ENCODE data around the gene C11orf97. TPM values are rescaled to one million over a fixed set of nuclear protein-coding genes. Genes with fewer than 3 reads are reported as not detected.

C11orf97 gene
- total RNA-seq, 1 experiment from 2014 or later, result not detected

DNA sequence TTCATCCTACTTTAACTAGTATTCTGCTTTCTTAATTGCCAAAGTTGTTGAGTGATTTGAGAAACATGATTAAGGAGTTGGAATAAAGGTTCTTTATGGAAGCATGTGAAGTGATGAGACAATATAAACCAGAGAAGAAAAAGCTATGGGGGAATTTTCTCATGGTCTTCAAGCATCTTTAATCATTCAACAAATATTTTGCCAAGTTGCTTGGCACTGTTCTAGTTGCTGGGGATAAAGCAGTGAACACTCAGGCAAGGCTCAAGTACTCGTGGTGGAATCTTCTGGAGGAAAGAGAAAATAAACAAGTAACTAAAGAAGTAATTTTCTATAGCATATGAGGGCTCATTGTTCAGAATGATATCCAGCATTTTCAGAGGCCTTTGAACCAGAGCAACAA, 45.7 kb downstream of the C11orf97 start:
- Histone ChIP-seq H2AFZ (ENCODE audit: low read length) (no peak overlapping the region), H3K9me3 (ENCODE audit: control insufficient read depth, low read depth, low read length) (no peaks in the 10 kb centered on the region), H3K18ac (ENCODE audit: insufficient read length, low read depth, low read length) (no peak overlapping the region), H2AK5ac (ENCODE audit: insufficient read length, low read length) (no peak overlapping the region), H3K14ac (ENCODE audit: insufficient read depth, low read length) (no peak overlapping the region), H3K27me3 (ENCODE audit: insufficient read depth, low read length) (no peaks in the 10 kb centered on the region), H3K23ac (ENCODE audit: insufficient read length, low read depth, low read length) (no peak overlapping the region), H2BK15ac (ENCODE audit: low read depth, low read length) (no peak overlapping the region), H2BK120ac (ENCODE audit: low read depth, low read length, poor library complexity, severe bottlenecking) (no peak overlapping the region), H4K20me1 (ENCODE audit: control insufficient read depth, insufficient read depth, insufficient read length) (no peaks in the 10 kb centered on the region), H3K4me2 (ENCODE audit: insufficient read depth, insufficient read length, low read length) (no peak overlapping the region), H2BK12ac (ENCODE audit: insufficient read length, low read depth, low read length) (no peak overlapping the region), H3K79me2 (ENCODE audit: insufficient read depth, low read length) (no peaks in the 10 kb centered on the region), H3K4ac (ENCODE audit: low read depth, low read length) (no peak overlapping the region), H3K23me2 (ENCODE audit: insufficient read length, low read depth, low read length, poor library complexity, severe bottlenecking) (no peaks in the 10 kb centered on the region), H4K8ac (replicated peaks; ENCODE audit: insufficient read length, low read depth, low read length) (no peak overlapping the region), H3K27ac (ENCODE audit: insufficient read length, low read depth, low read length) (no peak overlapping the region), H3K4me1 (ENCODE audit: insufficient read depth, low read length) (no peaks in the 10 kb centered on the region), H4K5ac (ENCODE audit: insufficient read length, low read depth, low read length) (no peak overlapping the region), H2BK5ac (ENCODE audit: insufficient read length, low read length) (no peak overlapping the region), H3K79me1 (ENCODE audit: insufficient read depth, low read depth, low read length, poor library complexity, severe bottlenecking) (no peaks in the 10 kb centered on the region), H2BK20ac (ENCODE audit: low read depth, low read length, poor library complexity, severe bottlenecking) (no peak overlapping the region), H3K9ac (ENCODE audit: extremely low read depth, insufficient read length, low read length) (no peak overlapping the region), H4K91ac (ENCODE audit: insufficient read length, low read depth, low read length) (no peak overlapping the region), H3T11ph (ENCODE audit: low read length) (no peak overlapping the region), H3K56ac (ENCODE audit: insufficient read length, low read depth, low read length) (no peak overlapping the region)
- DNase-seq, result no peak
- peaks cover 3% of the 10 kb centered on the region in 2 experiments for H3K4me1 Mint-ChIP-seq
- no peaks in the 10 kb centered on the region for H3K9me3 Mint-ChIP-seq
- no peaks in the 10 kb centered on the region for H3K27me3 Mint-ChIP-seq (ENCODE audit: low read depth)
- no peak overlapping the region for H3K4me3 Mint-ChIP-seq
- WGBS (ENCODE audit: extremely low coverage, insufficient read length, low lambda C conversion rate), result no CpG with 5 or more reads among the region's 1 CpG
- H3K27ac Mint-ChIP-seq, result no peak overlapping the region
- no peaks in the 10 kb centered on the region for H3K36me3 Mint-ChIP-seq (ENCODE audit: insufficient read depth in 1 of 3, low read depth in 3 of 3)
- TF ChIP-seq CTCF (conservative IDR thresholded peaks at IDR 0.05), result no peak

All from H9 (cell line).